Stimulated activated CD4-positive, alpha-beta T cell treated with anti-CD3 and anti-CD28 coated beads, Interleukin-1b, Interleukin-23, amount 100 ng/mL, for 24 hours (primary cell): ENCODE results near the gene DNM3.
"Not testable (repeated sequence)": the region's sequence is repeated elsewhere in the genome, so short reads cannot be mapped to it uniquely, and the experiment has no call there.

Source experiments
- DNase-seq, 4 experiments: peaks; one replicate each; pipeline ENCODE4 v3.0.0-alpha.2; 2020; ENCODE audit warnings: low read depth in 4 of 4, low spot score in 1 of 4

Gene DNM3

DNA sequence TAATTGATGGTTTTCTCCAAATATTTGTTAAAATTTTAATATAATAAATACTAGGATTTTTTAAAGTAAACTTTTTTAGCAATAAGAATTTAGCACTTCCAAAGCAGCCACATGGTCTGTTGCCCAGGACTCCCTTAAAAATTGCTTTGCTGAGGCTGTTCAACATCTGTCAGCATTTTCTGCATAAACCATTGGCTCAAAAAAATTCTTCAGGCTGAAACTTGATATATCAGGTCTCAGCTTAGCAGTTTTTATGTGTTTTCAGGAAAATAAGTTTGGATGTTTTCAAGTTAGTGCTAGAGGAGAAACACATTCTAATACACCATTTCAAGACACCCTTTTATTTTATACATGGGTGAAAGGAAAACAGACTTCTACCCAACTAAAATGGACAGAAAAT lies 510.0 kb downstream of the DNM3 start:
- DNase-seq, result no peak

DNA sequence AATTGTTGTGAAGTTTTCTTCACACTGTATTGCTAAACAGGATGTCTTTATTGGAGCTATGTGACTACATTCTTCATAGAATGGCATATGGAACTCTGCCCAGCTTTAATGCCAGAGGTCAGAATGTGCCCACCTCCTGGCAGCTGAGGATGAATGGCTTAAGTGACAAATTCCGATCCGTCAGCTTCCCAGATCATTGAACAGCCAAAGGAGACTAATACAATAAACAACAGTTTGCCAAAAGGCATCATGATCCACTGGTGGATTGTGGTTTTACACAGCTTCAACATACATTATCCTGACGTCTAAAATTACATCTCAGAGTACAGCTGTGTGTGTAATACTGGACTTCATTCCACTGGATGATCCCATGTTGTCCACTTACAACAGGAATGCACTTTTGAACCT lies 510.5 kb downstream of the DNM3 start:
- no peak for DNase-seq

DNA sequence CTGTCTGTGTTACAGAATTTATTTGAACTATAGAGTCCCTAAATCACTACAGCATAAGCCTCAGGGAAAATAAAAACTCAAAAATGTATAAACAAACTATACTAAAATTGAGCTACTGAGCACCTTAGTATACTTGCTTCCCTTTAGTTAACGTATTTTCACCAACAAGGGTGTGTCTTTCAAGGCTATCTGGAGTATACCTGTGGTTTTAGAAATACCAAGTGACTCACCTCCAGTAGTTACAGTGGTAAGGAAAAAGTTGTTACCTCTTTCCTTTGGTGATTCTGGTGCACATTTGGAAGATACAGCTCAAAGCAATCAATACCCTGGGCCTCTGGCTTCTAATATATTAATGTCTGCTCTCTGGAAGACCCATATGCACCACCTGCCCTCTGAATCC lies 511.1 kb downstream of the DNM3 start:
- DNase-seq, result no peak

DNA sequence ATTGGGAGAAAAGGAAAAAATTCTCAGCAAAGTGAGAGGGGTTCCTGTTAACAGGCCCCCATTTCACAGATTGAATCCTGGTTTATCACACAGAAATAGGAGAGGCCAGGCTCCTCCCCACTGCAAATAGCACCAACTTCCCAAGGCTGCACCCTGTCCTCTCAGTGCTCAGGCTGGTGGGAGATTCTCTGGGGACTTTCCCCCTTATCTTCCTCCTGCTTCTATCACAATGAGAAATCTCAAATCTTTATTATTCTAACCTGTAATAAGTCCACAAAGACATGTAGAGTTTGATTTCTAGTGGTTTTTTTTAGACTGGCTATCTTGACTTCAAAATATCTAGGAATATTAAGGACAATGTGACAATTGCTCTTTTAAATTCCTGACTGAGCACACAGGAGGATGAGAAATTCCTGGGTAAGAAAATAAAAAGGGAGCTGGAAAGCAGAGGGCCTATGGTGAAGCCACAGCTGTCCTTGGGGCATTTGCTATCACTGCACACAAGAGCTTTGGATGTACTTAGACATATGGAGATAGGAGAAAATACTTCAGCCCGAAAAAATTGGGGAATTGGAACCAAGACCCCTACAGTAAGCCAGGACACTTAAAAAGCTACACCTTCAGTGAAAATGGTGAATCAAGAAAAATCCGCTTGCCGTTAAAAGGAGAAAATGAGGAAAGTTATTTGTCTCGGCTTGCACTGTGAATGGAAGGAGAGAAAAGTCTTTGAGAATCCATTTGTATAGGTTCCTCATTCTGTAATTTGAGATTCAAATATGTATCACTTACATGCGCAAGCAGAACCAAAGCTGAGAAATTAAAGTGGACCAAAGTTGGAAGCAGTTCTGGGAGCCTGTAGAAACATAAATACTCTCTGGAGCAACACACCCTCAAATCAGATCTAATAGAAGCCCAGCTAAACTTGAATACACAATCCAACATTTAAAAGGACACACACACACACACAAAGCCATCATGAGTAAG lies 513.3 kb downstream of the DNM3 start:
- DNase-seq, result no peak

DNA sequence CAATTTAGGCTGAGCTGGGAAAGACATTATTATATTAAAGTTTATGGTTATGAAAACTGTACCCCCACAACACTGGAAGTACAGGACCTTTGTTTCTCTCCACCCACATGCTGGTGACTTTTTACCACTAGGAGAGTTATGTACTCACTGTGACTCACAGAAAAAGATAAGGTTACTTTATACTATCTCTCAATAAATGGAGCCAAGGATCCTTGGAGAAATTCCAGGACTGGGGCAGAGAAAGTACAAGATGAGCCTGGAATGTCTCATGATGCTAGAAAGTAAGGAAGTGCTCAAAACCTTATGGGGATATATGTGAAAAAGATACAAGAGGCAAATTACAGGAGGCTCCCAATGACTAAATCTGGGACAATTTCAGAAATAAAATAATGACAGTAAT lies 515.3 kb downstream of the DNM3 start:
- DNase-seq, result no peak

DNA sequence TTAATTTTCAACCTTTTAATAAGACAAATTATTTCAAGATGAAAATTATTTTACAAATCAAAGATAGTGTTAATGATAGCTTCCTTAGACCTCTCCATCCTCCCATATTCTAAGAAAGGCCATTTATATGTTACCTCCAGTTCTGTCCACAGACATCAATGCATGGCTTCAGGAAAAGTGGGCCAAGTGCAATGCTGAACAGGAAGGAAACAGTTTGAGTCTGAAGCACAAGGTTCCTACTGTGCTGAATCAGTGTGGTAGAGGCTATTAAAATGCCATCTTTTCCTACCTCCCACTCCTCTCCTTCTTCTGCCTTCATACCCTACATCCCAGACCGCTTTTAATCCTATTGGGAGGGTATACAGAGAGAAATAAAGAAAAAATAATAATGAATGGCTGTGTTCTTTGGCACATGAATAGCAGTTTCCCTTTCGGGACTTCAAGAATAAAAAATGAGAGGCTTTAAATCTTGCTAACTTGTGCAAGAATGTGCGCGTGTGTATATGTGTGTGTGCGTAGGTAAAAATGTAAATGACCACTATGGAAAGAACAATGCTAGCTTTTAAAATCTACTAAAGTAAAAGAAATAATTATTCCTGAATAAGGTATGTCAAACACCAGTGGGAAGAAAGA lies 516.6 kb downstream of the DNM3 start:
- no peak for DNase-seq

DNA sequence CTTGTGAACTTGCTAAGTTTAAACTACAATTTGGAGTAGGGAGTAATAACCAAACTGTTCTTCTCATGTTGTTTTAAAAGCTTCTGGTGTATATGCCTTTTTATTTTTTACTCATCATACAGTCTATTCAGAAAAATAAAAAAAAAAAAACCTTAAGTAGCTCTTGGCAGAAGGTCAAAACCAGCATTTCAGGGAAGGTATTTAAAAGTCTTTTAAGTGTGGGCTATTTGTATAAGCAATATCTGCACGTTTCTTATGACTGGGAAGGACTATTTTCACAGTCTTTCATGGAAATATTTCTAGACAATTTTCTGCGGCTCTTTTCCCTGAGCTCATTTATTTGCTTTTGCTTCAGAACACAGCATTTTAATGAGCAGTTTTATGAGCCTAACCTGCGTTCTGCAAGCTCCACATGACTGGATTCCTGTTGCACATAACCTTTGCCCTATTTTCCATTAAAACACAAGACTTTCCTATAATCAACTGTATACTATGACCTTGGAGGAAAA lies 518.2 kb downstream of the DNM3 start:
- no peak for DNase-seq

DNA sequence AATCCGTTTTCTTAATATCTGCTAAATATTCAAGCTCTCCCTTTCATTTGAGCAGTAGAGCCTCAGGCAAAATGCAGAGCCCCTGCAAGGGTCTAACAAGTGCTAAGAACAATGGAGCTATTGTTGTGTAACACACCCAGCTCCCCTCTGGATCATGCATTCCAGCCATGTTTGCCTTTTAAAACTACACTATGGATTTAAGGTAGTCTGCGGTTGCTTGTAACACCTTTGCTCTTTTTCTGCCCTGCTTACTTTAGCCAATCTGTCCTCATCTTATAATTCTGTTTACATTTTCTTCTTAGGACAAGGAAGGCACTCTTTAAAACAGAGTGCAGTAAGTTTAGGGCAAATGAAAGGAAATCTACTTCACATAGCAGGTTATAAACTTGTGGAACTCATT lies 519.2 kb downstream of the DNM3 start:
- no peak for DNase-seq

DNA sequence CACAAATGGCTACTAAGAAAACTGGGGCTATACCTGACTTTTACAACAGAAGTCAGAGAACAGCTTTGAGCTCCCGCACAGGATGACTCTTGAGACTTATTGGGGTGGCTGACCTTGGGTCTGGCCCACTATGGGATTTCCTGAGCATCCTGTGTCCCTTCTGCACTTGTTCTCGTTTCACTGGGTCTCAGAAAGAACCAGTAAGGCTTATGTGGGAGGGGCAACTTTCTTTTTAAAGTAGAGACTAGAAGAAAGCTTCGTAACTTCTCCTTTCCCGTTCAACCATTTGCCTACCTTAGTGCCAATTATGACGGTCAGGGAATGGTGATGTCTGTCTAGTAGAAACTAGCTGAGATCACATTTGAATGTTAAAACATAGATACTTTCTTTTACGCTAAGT lies 519.7 kb downstream of the DNM3 start:
- no peak for DNase-seq

DNA sequence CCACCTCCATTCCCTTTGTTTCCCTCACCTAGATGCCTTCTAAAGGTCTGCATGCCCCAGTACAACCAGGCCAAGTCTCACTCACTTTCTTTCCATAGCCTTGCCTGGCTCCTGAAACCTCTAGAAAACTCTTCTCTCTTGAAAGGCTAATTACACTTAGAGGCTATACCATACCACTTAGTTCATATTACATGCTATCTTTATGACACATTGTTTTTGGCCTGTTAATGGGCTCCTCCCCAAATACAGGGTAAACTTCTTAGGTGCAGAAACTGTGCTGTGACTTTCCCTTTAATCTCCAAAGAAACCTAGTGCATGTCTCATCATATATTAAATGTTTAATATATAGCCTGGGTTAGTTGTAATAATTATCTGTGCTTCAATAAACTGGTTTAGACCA lies 522.6 kb downstream of the DNM3 start:
- no peak for DNase-seq

DNA sequence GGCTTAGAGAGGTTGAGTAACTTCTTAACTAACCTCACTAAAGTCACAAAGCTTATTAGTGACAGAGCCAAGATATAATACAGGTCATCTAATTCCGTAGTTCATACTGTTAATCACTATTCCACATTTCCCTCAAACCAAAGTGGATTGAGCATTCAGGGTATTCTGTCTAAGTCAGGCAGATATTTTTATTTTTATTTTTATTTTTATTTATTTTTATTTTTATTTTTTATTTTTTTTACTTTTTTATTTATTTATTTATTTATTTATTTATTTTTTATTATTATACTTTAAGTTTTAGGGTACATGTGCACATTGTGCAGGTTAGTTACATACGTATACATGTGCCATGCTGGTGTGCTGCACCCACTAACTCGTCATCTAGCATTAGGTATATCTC lies 530.3 kb downstream of the DNM3 start:
- DNase-seq, result not testable (repeated sequence)

DNA sequence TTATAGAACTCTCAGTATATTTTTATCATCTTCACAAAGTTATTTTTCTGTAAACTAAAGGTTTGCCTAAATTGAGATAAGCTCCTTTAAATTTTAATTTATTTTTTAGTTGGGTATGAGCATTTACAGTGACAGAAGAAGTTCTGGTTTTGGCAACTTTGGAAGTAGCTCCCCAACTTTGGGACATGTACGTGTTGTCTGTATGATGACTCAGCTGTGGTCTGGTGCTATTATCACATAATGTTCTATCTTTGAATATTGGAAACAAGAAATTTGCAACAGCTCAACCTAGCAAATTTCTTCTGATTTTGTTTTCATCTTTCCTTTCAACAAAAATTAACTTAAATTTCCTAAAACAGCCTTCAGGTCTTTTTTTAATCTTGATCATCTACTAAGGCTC lies 532.6 kb downstream of the DNM3 start:
- DNase-seq, result no peak

DNA sequence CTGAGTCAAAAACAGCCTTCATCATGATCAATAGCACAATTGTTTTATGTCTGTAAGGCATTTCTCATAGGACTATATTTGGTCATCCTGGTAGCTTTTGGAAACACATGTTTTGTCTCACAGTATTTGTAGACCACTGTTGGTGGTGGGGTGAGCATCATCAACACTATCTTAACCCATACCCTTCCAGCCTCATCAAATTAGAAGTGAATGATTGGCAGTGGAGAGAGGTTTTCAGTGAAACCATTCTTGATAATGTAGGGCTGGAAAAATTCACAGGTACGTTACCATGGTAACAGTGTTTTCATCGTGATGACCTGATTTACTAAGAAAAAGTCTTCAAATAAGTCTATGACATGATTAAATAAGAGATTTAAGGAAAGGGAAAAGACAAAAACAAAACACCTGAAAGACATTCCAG lies 533.9 kb downstream of the DNM3 start:
- no peak for DNase-seq

DNA sequence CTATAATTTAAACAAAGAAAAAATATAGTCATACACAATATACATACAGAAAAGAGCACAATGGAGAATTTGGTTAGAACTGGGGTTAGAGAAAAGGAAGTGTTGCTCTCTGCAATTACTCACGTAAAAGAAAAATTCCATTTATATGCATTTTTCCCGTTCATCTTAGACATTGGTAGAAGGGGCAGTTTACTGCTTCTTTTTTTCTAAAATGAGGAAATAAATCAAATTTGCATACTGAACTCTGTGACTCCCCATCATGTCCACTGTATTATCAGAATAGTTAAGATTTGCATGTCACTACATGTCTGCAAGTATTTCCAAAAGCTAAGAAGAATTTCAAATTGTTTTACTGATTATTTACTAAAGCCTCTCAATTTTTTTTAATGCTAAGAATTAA lies 535.1 kb downstream of the DNM3 start:
- no peak for DNase-seq

DNA sequence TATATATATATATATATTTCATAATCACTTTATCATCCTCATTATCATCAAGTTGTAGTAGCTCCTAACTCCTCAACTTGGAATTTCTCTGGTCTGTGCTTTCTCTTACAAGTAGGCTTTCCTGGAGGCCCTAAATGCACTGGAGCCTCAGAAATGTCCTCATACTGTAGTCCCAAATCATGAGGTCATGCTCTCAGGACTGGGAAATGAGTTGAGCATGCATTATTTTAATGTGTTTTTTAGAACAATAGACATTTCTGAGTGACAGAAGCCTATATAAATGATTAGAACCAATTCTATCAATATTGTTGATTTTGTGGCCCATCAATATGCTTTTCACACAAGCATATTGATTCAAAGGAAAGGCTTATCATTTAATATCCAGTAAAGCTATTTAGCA lies 536.3 kb downstream of the DNM3 start:
- DNase-seq, result no peak

DNA sequence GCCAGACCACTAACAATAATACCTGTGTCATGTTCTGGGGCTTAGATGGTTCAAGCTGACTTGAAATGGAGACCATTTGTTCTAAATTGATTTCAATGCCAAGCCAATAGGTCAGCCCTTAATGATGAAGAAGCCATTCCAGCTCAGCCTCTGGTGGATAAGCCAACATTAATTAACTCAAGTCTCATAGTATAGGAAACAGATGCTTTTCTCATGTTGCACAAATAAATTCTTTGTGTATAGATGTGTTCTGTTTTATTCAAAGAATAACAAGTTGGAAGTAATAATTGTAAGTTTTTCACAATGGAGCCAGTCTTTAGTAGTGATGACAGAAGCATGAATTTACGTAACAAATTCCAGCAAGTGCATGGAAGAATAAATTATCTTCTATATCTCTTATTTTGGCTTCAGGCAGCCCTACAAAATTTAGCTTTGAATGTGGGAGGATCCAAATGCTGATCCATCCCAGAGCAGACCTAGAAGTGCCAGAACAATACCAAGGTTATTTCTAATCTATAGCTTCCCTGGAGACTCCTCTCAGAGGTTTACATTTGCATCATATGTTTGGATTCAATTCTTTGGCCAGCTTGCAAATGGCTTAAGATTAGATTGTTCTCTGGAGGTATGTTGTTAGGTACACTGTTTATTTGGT lies 536.9 kb downstream of the DNM3 start:
- DNase-seq, result no peak

DNA sequence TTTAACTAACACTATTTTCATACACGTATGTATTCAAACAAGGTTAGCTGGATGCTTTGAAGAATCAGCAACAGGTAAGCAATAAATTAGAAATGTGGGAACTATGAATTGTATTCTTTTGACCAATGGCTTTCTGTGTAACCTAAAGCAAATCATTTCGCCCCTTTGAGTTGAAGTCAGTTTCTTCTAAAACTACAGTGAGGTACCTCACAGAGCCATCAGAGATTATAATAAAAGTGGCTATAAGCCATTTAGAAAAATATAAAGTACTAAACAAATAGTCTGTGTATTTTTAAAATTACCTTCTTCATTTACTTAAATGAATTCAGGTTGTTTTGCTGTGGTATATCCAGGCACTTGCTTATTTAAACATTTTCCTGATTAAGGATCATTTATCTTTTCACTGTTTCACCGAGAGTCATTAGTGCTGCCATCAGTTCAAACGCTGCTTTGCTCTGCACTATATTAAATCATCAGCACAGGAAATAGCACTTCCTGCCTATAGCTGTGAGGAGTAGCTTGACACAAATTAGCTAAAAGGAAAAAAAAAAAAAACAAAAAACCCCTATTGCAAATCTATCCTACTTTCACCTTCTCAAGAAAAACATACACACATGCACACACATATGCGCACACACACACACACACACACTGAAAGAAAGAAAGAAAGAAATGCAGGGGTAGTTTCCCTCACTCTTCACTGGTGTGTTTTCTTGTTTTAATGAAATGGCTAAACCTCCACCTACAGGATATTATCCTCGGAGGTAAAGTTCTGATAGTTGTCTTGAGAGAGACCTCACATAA lies 539.3 kb downstream of the DNM3 start:
- no peak for DNase-seq

DNA sequence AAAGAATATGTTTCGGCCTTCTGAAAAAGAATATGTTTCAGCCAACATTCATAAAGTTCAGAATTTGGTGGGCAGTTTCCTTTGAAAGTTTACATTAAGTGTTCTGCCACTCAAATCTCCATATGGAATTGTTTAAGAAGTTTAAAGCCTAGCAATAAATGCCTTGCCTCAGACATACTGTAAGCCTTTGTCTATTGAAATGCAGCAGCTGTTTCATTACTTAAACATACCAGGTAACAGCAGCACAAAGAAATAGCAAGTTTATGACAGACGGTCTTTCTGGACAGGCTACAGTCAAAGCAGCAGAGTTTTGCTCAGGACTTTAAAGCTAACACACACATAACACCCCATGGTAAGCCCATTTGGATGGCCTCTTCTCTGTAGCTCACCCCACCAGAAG lies 540.6 kb downstream of the DNM3 start:
- DNase-seq, result no peak

DNA sequence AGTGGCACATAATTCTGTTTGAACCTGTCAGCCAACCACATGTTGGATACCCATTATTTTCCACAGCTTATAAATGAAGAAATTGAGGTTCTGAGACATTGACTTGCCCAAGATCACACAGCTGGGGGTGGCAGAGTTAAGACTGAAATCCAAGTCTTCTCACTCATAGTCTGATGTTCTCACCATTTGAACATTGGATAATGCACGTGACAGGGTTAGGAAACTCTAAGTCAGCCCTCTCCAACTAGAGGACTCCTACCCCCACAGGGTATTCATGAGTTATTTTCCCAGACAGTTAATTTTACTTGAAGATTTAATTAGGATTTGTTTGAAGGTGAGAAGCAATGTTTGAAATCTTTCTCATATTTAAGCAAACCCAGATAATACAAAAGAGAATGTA lies 541.1 kb downstream of the DNM3 start:
- no peak for DNase-seq

DNA sequence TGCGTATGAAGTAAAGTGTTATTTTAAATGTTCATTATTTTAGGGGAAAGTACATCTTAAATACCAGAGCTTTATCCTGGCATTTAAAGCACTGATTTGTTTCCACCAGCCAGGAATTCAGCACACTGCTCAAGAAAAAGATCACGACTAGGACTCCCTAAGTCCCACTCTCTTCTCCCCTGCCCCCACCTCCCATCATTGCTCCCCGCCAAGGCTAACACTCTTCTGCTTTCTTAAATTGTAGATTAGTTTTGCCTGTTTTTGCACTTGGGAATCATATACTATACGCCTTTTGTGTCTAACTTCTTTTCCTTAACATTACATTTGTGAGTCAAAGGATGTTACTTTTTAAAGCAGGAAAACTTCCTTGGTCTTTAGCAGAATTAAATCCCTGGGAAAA lies 541.7 kb downstream of the DNM3 start:
- DNase-seq, result no peak

DNA sequence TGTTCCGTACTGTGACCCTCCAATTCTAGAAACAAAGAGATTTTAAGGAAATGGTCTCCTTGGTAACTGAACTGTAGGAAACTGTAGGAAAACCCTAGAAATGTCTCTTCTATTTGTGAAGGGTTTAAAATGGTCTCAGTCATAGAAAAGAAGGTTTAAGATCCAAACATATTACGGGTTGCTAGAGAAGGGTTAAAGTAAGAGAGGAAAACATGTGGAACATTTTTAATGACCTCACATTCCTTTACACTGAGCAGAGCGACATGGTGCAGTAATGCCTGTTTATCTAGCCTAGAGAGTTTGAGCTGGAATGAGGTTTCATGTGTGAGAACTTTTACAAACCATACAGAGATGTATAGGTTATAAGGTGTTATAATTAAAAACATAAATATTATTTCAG lies 542.2 kb downstream of the DNM3 start:
- DNase-seq, result no peak
